GM21723 (cell line): Measurements from ENCODE around the gene EXOSC6.
"Not testable (repeated sequence)": the region's sequence is repeated elsewhere in the genome, so short reads cannot be mapped to it uniquely, and the experiment has no call there.

Source experiments
- ATAC-seq: cut with Tn5 transposase; IDR thresholded peaks from one replicate; pipeline ENCODE4 v1.9.1; 2021; ENCODE audit warnings: mild to moderate bottlenecking, moderate library complexity; ENCODE audit not compliant: unreplicated experiment

EXOSC6 gene

DNA sequence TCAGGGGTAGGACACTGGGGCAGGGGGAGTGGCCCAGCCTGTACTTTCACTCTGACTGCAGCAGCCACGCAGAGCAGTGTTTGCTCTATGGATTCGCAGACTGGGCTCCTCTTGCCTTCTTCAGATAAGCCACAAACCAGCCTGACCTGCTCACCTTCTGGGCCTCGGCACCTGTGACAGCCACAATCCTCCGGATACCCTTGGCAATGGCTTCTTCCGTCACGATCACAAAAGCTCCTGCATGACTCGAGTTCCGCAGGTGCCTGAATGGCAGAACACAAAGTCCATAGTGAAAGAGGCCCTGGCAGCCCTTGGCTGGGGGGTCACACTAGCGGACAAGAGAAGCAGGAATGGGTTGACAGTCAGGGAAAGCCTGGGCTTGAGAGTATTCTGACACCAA, 3.8 kb upstream of the EXOSC6 start:
- ATAC-seq, result no peak

DNA sequence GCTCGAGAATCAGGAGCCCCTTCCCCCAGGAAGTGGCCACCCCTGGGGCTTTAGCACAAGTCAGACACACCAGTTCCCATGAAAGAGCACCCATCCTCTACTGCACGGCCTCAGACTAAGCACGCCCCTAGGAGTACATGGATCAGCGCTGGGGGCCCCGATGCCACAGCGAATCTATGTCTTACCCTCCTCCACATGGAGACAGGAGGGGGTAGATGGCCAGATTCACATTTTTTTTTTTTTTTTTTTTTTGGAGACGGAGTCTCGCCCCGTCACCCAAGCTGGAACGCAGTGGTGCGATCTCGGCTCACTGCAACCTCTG, 3.2 kb upstream of the EXOSC6 start:
- no peak for ATAC-seq

DNA sequence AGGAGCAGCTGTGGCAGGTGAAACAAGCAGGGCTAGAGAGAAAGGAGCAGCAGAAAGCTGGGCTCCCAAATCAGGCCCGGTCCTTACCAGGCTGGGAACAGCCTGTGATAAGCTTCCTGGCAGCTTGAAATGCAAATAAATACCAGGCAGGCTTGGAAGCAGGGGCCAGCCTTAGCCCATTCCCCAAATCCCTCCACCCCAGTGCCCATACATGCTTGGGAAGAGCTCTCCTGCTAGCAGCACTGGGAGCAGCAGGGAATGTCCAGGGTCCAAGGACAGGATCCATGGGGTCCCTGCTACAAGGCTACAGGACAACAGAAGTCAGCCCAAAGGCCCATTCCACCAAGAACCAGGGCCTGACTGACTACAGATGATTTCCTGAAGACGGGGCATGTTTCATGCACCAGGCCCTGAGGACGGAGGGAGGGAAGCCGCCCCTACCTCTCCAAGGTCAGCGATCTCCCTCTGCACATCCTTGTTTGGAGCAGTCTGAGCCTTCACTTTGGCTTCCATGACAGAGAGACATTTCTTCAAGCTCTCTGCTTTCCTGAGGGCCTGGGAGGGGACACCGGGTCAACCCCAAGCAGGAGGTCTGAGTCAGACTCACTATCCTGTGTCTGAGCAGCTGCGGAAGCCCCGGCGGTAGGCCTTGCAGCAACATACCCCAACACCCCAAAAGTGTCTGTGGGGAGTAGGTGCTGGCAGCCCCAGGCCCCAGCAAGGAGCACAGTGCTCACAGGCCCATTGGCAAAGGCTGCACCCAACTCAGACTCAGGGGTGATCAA, 2.6 kb upstream of the EXOSC6 start:
- ATAC-seq, result no peak

DNA sequence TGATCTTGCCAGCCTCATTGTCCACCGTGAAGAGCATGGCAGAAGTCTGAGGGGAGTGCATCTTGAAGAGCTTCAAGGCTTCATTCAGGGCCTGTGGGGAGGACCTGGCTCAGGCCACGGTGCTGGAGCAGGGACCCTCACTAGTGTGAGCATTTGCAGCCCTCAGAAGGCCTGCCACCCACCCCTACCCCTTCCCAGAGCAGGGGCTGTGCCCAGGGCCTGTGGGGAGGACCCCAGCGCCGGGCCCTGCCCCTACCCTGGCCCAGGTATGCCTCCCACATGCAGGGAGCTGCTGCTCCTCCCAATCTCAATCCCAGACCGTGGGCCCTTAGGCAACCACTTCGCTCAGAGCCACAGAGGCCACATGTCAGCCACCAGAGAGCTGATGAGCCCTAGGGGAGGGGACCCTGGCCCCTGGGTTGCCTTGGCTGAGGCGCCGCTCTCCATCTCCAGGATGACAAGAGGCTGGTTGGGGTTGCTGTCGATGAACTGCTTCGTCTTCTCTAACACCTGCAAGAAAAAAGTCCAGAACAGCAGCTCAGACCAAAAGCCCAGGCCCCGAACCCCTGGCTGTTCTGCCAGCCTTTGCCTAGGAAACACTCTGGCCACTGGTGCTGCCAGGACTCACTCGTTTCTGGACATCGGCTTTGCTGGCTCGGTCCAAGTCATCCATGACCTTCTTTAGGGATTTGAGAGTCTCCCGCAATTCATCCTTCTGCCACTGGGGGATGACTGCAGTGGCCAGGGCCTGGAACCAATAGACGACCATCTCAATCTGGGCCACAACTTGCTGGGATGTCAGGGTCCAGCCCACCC, 1.8 kb upstream of the EXOSC6 start:
- ATAC-seq, result no peak

DNA sequence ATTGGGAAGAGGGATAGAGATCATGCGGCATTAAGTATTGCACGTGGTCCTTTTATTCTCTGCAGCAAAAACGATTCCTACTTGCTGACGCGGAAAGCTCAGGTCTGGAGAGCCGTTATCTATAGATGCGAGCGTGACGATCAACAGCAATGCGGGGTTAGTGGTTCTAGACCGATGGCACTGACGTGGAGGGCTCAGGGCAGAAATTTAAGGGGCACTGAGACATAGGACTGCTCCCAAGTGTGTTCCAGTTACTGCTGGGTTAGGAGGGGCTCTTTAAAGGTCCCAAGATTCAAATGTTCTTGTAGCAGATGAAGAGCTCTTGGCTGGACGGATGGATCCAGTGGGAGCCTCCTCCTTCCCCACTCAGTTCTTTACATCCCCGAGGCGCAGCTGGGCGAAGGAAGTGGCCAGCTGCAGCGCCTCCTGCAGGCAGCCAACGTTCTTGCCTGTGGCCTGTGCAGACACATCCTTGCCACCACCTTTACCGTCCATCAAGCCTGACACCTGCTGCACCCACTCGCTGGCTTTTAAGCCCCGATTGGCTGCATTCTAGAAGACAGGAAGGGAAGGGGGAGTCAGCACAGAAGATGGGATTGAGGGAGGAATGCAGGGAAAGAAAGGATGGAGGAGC, 732 bp upstream of the EXOSC6 start:
- ATAC-seq, result no peak

DNA sequence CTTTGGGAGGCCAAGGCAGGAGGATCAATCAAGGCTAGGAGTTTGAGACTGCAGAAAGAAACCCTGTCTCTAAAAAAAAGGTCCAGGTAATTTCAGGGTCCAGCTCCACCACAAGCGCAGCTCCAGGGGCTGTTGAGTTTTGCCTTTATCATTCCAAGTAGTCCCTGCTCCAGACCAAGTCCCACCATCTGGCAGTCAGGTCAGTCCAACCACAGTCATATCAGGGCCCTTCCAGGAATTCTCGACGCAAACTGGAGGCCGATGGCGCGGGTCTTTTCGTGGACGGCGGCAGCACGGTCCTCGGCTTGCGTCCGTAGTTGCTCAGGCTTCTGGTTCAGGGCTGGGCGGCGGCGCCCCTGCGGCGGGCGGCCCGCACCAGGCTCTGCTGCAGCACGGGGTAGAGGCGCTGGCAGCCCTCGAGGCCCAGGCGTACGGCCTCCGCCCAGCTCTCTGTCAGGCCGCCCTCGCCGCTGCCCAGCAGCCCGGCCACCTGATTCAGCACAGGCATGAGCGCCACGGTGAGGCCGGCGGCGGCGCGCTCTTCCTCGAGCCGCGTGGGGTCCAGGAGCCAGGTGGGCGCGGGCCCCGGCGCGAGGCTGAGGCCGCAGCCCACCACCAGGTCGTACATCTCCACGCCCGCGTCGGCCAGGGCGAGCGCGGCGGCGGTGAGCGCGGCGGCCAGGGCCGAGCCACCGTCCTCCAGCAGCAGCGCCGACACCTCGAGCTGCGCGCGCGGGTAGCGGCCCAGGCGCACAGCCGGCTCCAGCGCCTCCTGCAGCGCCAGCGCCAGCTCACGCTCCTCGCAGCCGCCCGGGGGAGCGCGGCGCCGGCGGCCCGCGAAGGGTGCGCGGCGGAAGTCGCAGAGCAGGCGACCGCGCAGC, 752 bp downstream of the EXOSC6 start:
- peak; percentile 40 for ATAC-seq

DNA sequence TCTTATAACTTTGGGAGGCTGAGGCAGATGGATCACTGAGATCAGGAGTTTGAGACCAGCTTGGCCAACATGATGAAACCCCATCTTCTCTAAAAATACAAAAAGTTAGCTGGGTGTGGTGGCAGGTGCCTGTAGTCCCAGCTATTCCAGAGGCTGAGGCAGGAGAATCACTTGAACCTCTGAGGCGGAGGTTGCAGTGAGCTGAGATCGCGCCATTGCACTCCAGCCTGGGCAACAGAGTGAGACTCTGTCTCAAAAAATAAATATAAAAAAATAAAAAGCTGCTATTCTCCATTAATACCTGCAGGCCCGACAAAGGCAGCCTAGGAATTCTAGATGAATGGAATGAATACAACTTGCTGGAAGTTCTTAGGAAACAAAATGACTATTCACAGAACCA, 2.0 kb downstream of the EXOSC6 start:
- not testable (repeated sequence) for ATAC-seq

DNA sequence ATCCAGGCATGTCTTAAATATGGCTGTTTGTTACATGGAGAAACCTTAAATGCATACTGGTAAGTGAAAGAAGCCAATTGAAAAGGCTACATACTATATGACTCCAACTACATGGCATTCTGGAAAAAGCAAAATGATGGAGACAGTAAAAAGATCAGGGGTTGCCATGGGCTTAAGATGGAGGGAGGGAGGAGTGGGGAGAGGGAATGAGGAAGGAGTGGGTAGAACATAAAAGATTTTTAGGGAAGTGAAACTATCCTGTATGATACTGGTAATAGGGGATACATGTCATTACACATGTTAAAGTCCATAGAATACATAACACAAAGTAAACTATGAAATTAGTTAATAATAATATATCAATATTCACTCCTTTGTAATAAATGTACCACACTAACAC, 13.0 kb downstream of the EXOSC6 start:
- ATAC-seq, result not testable (repeated sequence)

DNA sequence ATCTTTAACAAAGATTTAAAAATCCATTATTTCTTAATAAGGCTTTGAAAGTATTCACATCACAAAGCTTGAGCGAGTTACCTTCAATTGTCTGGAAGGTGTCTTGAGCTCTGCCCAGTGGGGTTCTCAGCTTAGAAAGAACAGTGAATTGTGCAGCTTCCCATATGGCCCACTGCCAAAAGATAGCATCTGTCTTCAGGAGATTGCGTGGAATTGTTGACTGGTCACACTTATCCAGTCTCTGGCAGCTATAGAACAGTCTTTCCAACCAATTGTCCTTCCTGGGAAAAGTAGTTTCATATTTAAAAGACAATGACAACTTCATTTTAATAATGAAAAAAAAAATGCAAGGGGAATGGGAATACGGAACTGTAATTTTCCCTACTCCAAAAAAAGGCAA, 19.9 kb downstream of the EXOSC6 start:
- ATAC-seq, result not testable (repeated sequence)

DNA sequence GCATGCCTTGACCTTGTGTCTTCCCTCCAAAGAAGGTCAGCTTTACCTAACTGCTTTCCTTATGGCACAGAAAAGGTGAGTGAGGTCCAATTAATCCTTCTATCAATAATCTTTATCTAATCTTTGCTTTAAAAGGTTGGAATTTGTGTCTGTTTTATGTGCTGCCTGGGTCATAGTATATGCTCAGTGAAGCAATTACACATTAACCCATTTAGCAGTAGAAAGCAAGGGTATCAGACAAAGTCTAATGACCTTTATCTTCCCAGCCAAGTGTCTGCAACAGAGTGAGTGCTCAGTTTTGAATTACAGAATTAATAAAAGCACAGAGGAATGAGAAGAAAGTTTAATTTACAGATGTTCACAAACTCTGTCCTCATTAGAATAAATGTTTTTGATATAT, 25.7 kb downstream of the EXOSC6 start:
- not testable (repeated sequence) for ATAC-seq

DNA sequence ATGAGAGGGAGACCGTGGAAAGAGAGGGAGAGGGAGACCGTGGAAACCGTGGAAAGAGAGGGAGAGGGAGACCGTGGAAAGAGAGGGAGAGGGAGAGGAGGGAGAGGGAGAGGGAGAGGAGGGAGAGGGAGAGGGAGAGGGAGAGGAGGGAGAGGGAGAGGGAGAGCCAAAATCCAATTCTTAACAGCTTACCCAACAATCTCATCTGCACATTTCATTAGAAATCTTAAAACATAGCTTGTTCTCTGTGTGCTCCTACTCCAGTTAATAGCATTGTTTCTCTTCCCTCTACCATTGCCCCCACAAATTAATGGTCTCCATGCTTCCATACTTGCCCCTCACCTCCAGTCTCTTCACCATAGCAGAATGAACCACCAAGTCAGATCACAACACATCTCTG, 26.3 kb downstream of the EXOSC6 start:
- not testable (repeated sequence) for ATAC-seq

DNA sequence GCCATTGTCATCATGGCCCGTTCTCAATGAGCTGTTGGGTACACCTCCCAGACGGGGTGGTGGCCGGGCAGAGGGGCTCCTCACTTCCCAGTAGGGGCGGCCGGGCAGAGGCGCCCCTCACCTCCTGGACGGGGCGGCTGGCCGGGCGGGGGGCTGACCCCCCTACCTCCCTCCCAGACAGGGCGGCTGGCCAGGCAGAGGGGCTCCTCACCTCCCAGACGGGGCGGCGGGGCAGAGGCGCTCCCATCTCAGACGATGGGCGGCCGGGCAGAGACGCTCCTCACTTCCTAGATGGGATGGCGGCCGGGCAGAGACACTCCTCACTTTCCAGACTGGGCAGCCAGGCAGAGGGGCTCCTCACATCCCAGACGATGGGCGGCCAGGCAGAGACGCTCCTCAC, 27.1 kb downstream of the EXOSC6 start:
- not testable (repeated sequence) for ATAC-seq

DNA sequence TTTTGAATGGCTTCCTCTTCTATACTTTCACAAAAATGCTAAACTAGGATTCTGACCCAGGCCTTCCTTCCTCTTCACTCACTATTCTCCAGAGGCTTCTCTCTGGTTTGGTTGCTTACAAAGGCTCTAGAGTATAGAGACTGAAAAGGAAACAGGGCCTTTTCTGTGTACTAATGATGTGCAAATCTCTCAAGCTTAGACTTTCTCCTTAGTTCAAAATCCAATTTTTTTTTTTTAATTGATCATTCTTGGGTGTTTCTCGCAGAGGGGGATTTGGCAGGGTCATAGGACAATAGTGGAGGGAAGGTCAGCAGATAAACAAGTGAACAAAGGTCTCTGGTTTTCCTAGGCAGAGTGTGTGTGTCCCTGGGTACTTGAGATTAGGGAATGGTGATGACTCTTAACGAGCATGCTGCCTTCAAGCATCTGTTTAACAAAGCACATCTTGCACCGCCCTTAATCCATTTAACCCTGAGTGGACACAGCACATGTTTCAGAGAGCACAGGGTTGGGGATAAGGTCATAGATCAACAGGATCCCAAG, 27.7 kb downstream of the EXOSC6 start:
- ATAC-seq, result not testable (repeated sequence)

DNA sequence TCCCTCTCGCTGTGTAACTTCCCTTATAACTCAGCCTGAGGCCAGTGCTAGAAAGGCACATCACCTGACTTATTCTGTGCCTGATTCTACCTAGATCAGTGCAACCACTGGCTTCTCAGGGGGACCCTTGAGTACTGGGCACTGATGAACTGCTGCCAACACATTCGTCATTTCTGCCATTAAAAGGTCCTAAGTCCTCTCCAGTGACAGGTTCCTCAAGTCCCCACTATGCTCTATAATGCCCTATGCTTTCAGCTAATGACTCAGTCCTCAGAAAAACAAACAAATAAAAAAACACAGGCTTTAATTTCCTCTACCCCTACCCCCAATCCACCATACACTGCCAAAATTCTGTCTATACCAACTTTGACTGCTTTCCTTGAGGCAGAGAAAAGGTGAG, 28.5 kb downstream of the EXOSC6 start:
- ATAC-seq, result not testable (repeated sequence)

DNA sequence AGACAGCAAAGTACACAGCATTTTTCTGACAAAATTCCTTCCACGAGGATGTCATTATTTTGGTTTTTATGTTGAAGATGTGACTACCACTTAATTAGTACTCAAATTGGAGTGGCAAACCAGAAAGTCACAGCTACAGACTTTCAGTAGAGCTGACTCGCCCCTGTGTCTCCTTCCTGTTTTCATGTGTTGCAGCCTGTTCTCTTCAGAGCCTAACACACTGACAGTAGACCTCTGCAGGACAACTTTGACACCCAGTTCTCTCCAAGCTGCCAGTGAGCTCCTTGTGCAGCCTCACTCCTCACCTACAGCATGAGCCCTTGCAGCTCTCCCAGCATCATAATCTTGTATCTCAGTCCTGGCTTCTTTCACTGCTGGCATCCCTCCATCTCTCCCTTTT, 29.2 kb downstream of the EXOSC6 start:
- ATAC-seq, result not testable (repeated sequence)

DNA sequence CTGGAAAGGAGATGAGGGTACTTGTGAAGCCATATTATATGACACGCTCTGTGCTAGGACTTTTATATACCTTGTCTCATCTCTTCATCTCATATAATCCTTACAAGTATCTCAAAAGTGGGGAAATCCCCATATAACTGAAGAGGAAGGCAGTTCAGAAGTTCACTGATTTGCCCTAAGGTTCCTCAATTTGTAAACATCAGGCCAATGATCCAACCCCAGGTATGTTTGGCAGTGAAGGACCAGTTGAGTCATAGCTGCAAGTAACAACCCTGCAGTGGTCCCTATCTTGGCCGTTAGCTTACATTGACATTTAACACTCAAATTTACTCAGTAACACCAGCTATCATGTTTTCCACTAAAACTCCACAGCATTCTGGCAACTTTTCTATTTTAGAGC, 33.2 kb downstream of the EXOSC6 start:
- not testable (repeated sequence) for ATAC-seq

DNA sequence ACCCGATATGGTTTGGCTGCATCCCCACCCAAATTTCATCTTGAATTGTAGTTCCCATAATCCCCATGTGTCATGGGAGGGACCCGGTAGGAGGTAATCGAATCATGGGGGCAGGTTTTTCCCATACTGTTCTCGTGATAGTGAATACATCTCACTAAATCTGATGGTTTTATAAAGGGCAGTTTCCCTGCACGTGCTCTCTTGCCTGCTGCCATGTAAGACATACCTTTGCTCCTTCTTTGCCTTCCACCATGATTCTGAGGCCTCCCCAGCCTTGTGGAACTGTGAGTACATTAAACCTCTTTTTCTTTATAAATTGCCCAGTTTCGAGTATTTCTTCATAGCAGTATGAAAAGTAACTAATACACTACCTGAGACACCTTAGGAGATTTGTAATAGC, 45.4 kb downstream of the EXOSC6 start:
- ATAC-seq, result not testable (repeated sequence)

DNA sequence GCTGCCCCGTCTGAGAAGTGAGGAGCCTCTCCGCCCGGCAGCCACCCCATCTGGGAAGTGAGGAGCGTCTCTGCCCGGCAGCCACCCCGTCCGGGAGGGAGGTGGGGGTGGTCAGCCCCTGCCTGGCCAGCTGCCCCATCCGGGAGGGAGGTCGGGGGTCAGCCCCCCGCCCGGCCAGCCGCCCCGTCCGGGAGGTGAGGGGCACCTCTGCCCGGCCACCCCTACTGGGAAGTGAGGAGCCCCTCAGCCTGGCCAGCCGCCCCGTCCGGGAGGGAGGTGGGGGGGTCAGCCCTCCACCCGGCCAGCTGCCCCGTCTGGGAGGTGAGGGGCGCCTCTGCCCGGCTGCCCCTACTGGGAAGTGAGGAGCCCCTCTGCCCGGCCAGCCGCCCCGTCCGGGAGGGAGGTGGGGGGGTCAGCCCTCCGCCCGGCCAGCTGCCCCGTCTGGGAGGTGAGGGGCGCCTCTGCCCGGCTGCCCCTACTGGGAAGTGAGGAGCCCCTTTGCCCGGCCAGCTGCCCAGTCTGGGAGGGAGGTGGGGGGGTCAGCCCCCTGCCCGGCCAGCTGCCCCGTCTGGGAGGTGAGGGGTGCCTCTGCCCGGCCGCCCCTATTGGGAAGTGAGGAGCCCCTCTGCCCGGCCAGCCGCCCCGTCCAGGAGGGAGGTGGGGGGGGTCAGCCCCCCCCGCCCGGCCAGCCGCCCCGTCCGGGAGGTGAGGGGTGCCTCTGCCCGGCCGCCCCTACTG, 46.9 kb downstream of the EXOSC6 start:
- not testable (repeated sequence) for ATAC-seq

DNA sequence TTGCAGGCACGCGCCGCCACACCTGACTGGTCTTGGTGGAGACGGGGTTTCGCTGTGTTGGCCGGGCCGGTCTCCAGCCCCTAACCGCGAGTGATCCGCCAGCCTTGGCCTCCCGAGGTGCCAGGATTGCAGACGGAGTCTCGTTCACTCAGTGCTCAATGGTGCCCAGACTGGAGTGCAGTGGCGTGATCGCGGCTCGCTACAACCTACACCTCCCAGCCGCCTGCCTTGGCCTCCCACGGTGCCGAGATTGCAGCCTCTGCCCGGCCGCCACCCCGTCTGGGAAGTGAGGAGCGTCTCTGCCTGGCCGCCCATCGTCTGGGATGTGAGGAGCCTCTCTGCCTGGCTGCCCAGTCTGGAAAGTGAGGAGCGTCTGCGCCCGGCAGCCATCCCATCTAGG, 47.7 kb downstream of the EXOSC6 start:
- ATAC-seq, result not testable (repeated sequence)

DNA sequence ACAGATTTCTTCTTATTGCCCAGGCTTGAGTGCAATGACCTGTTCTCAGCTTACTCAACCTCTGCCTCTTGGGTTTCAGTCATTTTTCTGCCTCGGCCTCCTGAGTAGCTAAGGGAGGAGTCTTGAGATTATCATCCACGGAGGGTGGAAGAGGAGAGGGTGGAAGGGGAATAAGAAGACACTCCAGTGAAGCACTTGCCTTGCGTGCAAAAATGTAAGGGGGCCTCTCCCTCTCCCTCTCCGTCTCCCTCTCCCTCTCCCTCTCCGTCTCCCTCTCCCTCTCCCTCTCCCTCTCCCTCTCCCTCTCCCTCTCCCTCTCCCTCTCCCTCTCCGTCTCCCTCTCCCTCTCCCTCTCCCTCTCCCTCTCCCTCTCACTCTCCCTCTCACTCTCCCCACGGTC, 48.2 kb downstream of the EXOSC6 start:
- not testable (repeated sequence) for ATAC-seq
